GM10266 (cell line): ENCODE measurements around the gene CDH7.

Experiments used
- DNase-seq: peaks from one replicate; pipeline ENCODE4 v3.0.0; 2012; ENCODE audit errors: extremely low spot score
- TF ChIP-seq, protein P1 (sequence below): IDR thresholded peaks from 2 replicates; pipeline ENCODE4 v1.5.1; 2012; ENCODE audit warnings: mild to moderate bottlenecking, low read depth; ENCODE audit not compliant: control insufficient read depth, insufficient read depth; ENCODE audit errors: missing control alignments

Gene CDH7

DNA sequence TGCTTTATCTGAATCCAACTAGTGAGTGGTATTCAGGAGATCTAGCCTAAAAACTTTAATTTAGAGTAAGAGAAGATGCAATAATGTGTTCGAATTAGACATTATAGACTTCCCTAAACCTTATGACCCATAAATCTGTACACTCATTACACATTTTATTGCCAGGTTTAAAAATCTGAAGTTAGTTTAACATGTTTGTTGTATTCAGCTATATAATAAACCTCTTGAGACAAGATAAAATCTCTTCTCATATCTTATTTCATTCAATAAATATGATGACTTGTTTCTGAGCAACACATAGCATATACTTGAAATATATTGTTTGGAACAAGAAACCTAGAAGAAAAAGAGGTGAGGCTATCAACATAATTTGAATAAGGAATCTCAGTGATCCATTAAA is 150.7 kb downstream of the CDH7 start:
- DNase-seq, result no peak
- TF ChIP-seq, protein P1, sequence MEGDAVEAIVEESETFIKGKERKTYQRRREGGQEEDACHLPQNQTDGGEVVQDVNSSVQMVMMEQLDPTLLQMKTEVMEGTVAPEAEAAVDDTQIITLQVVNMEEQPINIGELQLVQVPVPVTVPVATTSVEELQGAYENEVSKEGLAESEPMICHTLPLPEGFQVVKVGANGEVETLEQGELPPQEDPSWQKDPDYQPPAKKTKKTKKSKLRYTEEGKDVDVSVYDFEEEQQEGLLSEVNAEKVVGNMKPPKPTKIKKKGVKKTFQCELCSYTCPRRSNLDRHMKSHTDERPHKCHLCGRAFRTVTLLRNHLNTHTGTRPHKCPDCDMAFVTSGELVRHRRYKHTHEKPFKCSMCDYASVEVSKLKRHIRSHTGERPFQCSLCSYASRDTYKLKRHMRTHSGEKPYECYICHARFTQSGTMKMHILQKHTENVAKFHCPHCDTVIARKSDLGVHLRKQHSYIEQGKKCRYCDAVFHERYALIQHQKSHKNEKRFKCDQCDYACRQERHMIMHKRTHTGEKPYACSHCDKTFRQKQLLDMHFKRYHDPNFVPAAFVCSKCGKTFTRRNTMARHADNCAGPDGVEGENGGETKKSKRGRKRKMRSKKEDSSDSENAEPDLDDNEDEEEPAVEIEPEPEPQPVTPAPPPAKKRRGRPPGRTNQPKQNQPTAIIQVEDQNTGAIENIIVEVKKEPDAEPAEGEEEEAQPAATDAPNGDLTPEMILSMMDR, result no peak

DNA sequence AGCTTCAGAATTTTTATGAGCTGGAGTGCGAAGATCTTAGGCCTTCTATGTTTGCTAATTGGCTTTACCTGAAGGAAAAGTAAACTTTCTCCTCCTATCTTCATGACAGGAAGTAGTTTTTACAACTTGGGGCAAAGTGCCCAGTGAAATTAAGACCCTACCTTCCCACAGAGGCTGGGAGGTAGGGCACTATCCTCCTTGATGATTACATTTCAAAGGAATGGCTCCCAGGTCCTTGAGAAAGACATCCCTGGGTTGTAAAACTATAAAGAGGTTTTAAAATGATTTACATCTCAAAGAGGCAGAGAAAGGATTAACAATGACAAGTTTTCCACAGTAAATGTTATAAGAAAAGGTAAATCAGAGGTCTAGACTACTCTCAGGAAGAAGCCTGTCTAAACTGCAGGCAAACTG is 155.8 kb downstream of the CDH7 start:
- TF ChIP-seq, protein P1, result no peak
- DNase-seq, result no peak

DNA sequence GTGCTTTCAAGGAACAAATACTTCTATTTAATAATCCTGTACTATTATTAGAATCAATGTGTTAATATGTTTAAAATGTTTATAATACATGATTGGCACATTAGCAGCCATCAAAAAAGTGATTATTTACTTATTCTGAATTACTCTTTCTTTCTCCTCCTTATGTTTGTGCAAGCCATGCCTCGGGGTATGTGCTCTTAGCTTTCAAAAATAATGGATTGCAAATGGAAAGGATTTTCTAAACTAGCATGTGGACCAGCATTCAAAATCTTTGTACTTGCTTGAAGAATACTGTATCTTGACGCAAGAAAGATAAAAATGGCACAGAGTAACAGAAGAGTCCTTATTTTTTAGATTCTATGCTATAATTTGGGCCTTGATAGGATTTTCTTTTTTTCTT is 156.5 kb downstream of the CDH7 start:
- TF ChIP-seq, protein P1, result no peak
- DNase-seq, result no peak

DNA sequence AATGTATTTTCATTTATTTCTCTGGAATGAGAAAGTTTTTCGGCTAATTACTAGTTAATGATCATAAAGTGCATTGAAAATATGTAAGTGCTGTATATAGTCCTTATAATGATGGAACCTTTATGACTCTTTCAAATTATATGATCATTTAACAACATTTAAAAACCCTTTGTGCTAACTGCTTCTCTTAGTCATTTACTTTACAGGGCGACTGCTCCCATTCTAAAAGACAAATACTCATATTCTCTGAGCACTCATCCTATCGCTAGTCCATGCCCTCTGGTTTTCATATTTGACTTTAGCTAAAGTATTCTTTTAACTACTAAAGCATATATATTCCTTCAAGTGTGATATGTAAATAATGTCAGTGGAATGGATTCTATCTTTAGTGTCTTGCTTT is 168.2 kb downstream of the CDH7 start:
- TF ChIP-seq, protein P1, result no peak
- DNase-seq, result no peak

GRCh38 chr18:65919663-65920062 is 168.9 kb downstream of the CDH7 start:
- DNase-seq, result no peak
- TF ChIP-seq, protein P1, result no peak

GRCh38 chr18:65922103-65922502 is 171.3 kb downstream of the CDH7 start:
- no peak for DNase-seq
- TF ChIP-seq, protein P1, result no peak

DNA sequence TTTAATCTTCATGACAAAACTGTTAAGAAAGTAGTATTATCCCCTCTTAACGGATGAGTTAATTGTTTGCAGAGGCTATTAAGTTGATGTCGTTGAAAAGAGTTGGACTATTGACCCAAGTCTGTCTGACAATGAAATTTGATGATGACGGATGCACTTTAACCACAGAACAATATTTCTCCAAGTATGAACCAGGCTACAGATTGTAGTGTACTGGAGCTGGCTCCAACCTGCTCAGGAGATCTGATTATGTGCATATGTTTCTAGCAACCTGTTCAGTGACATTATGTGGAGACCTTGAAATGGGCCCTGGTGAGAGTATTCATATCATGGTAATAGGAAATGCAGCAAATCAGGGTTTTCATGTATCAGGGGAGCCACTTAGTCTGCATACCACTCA is 174.1 kb downstream of the CDH7 start:
- TF ChIP-seq, protein P1, result no peak
- no peak for DNase-seq
